MM.1S (cell line): ENCODE data around the gene C20orf141.

ENCODE experiments used
- DNase-seq: peaks from one replicate; pipeline ENCODE4 v3.0.0-alpha.2; 2015
- H2AFZ ChIP-seq: fragments of 300-600 bp; sonication (generic); 2 replicates; pipeline ENCODE4 v1.6.0; 2016; ENCODE audit warnings: antibody characterized with exemption, low read length
- H3F3A ChIP-seq: fragments of 300-600 bp; sonication (generic); 2 replicates; pipeline ENCODE4 v1.6.1; 2016; ENCODE audit warnings: mild to moderate bottlenecking, antibody characterized with exemption, low read length, moderate library complexity, mixed read lengths; ENCODE audit not compliant: insufficient read depth
- H3K27ac ChIP-seq: fragments of 300-600 bp; sonication (generic); 2 replicates; pipeline ENCODE4 v1.5.1; 2016; ENCODE audit warnings: mild to moderate bottlenecking, low read length
- H3K27me3 ChIP-seq: fragments of 300-600 bp; sonication (generic); replicated peaks from 2 replicates; pipeline ENCODE4 v1.6.0; 2016; ENCODE audit warnings: low read length; ENCODE audit not compliant: insufficient read depth
- H3K36me3 ChIP-seq: fragments of 300-600 bp; sonication (generic); replicated peaks from 2 replicates; pipeline ENCODE4 v1.6.1; 2016; ENCODE audit warnings: mild to moderate bottlenecking, low read length, mixed read lengths; ENCODE audit not compliant: insufficient read depth
- H3K4me1 ChIP-seq: fragments of 300-600 bp; sonication (generic); 2 replicates; pipeline ENCODE4 v1.6.1; 2016; ENCODE audit warnings: low read length, mixed read lengths
- H3K4me2 ChIP-seq: fragments of 300-600 bp; sonication (generic); 2 replicates; pipeline ENCODE4 v1.6.0; 2016; ENCODE audit warnings: low read depth, low read length
- H3K4me3 ChIP-seq: fragments of 300-600 bp; sonication (generic); 2 replicates; pipeline ENCODE4 v1.5.1; 2016; ENCODE audit warnings: low read length, mixed read lengths
- H3K79me2 ChIP-seq: fragments of 300-600 bp; sonication (generic); 2 replicates; pipeline ENCODE4 v1.6.1; 2016; ENCODE audit warnings: mixed run types, low read length, mixed read lengths
- H3K9ac ChIP-seq: fragments of 300-600 bp; sonication (generic); 2 replicates; pipeline ENCODE4 v1.6.1; 2016; ENCODE audit warnings: low read length, mixed read lengths
- H3K9me2 ChIP-seq: fragments of 300-600 bp; sonication (generic); replicated peaks from 2 replicates; pipeline ENCODE4 v1.6.1; 2016; ENCODE audit warnings: mild to moderate bottlenecking, low read length, mixed read lengths; ENCODE audit not compliant: insufficient read depth
- H3K9me3 ChIP-seq: fragments of 300-600 bp; sonication (generic); replicated peaks from 2 replicates; pipeline ENCODE4 v1.6.1; 2016; ENCODE audit warnings: mild to moderate bottlenecking, low read length, mixed read lengths; ENCODE audit not compliant: insufficient read depth
- H4K20me1 ChIP-seq: fragments of 300-600 bp; sonication (generic); 2 replicates; pipeline ENCODE4 v1.6.1; 2016; ENCODE audit warnings: mild to moderate bottlenecking, low read length, moderate library complexity, mixed read lengths; ENCODE audit not compliant: insufficient read depth
- CTCF ChIP-seq: fragments of 300-600 bp; sonication (generic); IDR thresholded peaks from 2 replicates; pipeline ENCODE4 v1.5.1; 2016; ENCODE audit warnings: antibody characterized with exemption, low read length, mixed read lengths
- EZH2 ChIP-seq: fragments of 300-600 bp; sonication (generic); optimal IDR thresholded peaks from 2 replicates; pipeline ENCODE3; 2017; ENCODE audit warnings: low read depth, mild to moderate bottlenecking, antibody characterized with exemption, low read length, mixed read lengths
- EZH2phosphoT487 ChIP-seq: fragments of 300-600 bp; sonication (generic); IDR thresholded peaks from 2 replicates; pipeline ENCODE4 v1.6.1; 2018; ENCODE audit warnings: antibody characterized with exemption, low read length

C20orf141 gene

DNA sequence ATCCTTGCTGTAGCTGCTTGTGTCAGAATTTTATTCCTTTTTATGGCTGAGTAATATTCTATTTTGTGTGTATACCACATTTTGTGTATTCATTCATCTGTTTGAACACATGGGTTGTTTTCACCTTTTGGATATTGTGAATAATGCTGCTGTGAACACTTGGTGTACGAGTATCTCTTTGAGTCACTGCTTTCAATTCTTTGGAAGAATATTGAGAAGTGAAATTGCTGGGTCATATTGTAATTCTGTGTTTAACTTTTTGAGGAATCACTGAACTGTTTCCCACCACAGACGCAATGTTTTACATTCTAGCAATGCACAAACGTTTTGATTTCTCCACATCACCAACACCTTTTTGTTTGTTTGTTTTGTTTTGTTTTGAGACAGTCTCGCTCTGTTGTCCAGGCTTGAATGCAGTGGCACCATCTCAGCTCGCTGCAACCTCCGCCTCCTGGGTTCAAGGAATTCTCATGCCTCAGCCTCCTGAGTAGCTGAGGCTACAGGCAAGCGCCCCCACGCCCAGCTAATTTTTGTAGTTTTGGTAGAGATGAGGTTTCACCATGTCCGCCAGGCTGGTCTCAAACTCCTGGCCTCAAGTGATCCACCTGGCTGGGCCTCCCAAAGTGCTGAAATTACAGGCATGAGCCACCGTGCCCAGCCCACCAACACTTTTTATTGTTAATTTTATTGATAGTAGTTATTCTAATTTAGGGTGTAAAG lies 36.0 kb upstream of the C20orf141 start:
- H2AFZ ChIP-seq: no peak overlapping the region
- no peak overlapping the region for H3K4me2 ChIP-seq
- H3K36me3 ChIP-seq: no peaks in the 10 kb centered on the region
- H3K27me3 ChIP-seq: no peaks in the 10 kb centered on the region
- TF ChIP-seq CTCF (no peak), EZH2 (no peak), EZH2phosphoT487 (no peak)
- no peaks in the 10 kb centered on the region for H3K9me3 ChIP-seq
- no peak overlapping the region for H3K27ac ChIP-seq
- no peak overlapping the region for H3K9ac ChIP-seq
- no peaks in the 10 kb centered on the region for H3F3A ChIP-seq
- H3K9me2 ChIP-seq: no peaks in the 10 kb centered on the region
- H4K20me1 ChIP-seq: no peaks in the 10 kb centered on the region
- no peak for DNase-seq
- no peaks in the 10 kb centered on the region for H3K79me2 ChIP-seq
- H3K4me3 ChIP-seq: no peak overlapping the region
- peaks cover 6% of the 10 kb centered on the region; the same call in 1 of the 2 replicates for H3K4me1 ChIP-seq

DNA sequence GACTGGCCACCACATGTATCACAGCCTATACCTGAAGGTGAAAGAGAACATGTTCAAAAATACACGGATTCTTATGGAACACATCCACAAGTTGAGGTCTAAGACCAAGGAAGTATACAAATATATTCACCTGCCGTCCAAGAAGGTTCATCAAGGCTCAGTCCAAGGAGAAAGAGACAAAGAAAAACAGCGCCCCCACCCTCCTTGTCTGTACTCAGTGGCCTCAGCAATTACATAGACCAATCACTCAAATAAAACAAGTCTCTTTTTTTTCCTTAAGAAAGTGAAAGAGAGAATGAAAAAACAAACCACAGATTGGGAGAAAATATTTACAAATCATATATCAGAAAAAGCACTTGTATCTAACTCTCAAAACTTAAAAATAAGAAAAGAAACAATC lies 33.8 kb upstream of the C20orf141 start:
- no peaks in the 10 kb centered on the region for H3K27me3 ChIP-seq
- no peaks in the 10 kb centered on the region for H3K36me3 ChIP-seq
- H4K20me1 ChIP-seq: no peaks in the 10 kb centered on the region
- H2AFZ ChIP-seq: no peak overlapping the region
- H3F3A ChIP-seq: no peaks in the 10 kb centered on the region
- H3K9me3 ChIP-seq: no peaks in the 10 kb centered on the region
- H3K79me2 ChIP-seq: no peaks in the 10 kb centered on the region
- H3K9ac ChIP-seq: no peak overlapping the region
- H3K4me1 ChIP-seq: peaks cover 6% of the 10 kb centered on the region; the same call in 1 of the 2 replicates
- H3K27ac ChIP-seq: no peak overlapping the region
- H3K9me2 ChIP-seq: no peaks in the 10 kb centered on the region
- no peak overlapping the region for H3K4me2 ChIP-seq
- peak; percentile 23 for DNase-seq
- TF ChIP-seq EZH2 (no peak), CTCF (peak; percentile 24), EZH2phosphoT487 (no peak)
- H3K4me3 ChIP-seq: no peak overlapping the region

DNA sequence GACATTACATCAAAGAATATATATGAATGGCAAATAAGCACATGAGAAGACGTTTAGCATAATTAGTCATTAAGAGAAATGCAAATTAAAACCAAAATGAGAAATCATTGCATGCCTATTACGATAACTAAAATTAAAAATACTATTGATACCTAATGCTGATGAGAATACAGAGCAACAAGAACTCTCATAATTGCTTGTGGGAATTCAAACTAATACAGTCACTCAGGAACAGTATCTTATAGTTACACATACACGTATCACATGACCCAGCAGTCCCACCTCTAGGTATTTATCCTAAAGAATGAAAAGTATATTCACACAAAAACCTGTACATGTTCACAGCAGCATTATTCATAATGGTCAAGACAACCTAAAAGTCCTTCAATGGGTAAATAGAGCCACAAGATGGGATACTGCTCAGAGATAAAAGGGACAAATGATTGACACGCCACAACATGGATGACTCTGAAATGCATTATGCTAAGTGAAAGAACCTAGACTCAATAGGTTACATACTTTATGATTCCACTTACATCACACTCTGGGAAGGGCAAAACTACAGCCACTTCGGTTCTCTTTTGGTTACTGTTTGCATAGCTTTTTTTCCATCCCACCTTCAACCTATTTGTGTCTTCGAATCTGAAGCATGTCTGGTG lies 30.8 kb upstream of the C20orf141 start:
- Histone ChIP-seq H3K27ac (no peak overlapping the region), H3K36me3 (no peaks in the 10 kb centered on the region), H3K9me3 (no peaks in the 10 kb centered on the region), H3K9me2 (no peaks in the 10 kb centered on the region), H3K27me3 (no peaks in the 10 kb centered on the region), H2AFZ (no peak overlapping the region), H3K4me1 (peaks cover 6% of the 10 kb centered on the region; the same call in 1 of the 2 replicates), H3K9ac (no peak overlapping the region), H3K4me3 (no peak overlapping the region), H3K79me2 (no peaks in the 10 kb centered on the region), H3K4me2 (no peak overlapping the region), H3F3A (no peaks in the 10 kb centered on the region), H4K20me1 (no peaks in the 10 kb centered on the region)
- no peak for DNase-seq
- no peak for TF ChIP-seq CTCF
- no peak for TF ChIP-seq EZH2phosphoT487
- TF ChIP-seq EZH2: no peak
